ENCODE measurements around the gene SPPL2A.

DNA sequence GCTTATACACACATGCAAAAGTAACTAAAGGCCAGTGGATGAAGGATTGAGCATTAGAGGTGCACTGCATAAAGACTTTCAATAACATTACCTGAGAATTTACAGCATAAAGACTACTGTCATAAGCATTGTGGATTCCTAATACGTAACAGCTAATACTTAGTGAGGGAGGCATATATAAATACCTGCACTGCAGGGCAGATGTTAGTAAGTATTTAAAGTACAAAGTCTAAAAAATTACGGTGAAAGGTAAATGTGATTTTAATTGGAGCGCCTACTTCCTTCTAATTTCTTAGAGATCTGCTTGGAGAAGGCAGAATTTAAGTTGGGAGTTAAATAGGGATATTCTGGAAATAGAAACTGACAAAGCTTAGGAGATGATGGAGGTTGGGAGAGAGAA lies 53.5 kb downstream of the SPPL2A start:
- TF ChIP-seq POLR2A (IDR thresholded peaks at IDR 0.05; ENCODE audit: low read depth, low read length), result no peak
- no peak for TF ChIP-seq POLR2AphosphoS5 (IDR thresholded peaks at IDR 0.05; ENCODE audit: low read depth, low read length)
- TF ChIP-seq TAF1 (IDR thresholded peaks at IDR 0.05; ENCODE audit: borderline replicate concordance, low read depth, low read length), result no peak
